Motor neuron (in vitro differentiated cells): ENCODE measurements around the gene ELSPBP1. TPM values are rescaled to one million over a fixed set of nuclear protein-coding genes. Genes with fewer than 3 reads are reported as not detected.

ENCODE experiments used
- ATAC-seq, 8 experiments: fragments of 200-7000 bp; cut with Tn5 transposase; replicated peaks in 6 of 8; 2 replicates each; pipeline ENCODE4 v1.8.0; 2021; ENCODE audit warnings: mild to moderate bottlenecking in 8 of 8, moderate library complexity in 8 of 8
- H3K27ac ChIP-seq, 2 donors: fragments of 250-450 bp; sonication (Bioruptor Pico); 2 replicates each; pipeline ENCODE4 v1.9.0; 2021; ENCODE audit warnings: antibody characterized with exemption in 2 of 2, mild to moderate bottlenecking in 2 of 2, moderate library complexity in 1 of 2
- H3K4me1 ChIP-seq, 2 donors: fragments of 250-450 bp; sonication (Bioruptor Pico); replicated peaks in 1 of 2; 2 replicates each; pipeline ENCODE4 v1.6.1; 2021; ENCODE audit warnings: antibody characterized with exemption in 2 of 2, mild to moderate bottlenecking in 2 of 2, moderate library complexity in 1 of 2
- H3K4me3 ChIP-seq, 5 donors: fragments of 250-450 bp; sonication (Bioruptor Pico); 2 replicates each; pipeline ENCODE4 v1.9.0; 2021; ENCODE audit warnings: antibody characterized with exemption in 5 of 5, mild to moderate bottlenecking in 5 of 5, moderate library complexity in 4 of 5
- whole genome bisulfite sequencing, 10 experiments: fragments of 450-650 bp; shearing (Covaris generic); methylation state at CpG; one replicate each; pipeline ENCODE4 v1.0.0; 2022; 5-methylcytosine and 5-hydroxymethylcytosine counted together
- in situ Hi-C, 9 experiments: fragments of 400-800 bp; cut with MboI; loops; one replicate each; pipeline ENCODE4 v1.15.0; 2021; ENCODE audit warnings: low sequenced_read_pairs in 9 of 9, low pct_unique_long_range_greater_than_20kb in 2 of 9; ENCODE audit not compliant: unreplicated experiment in 9 of 9
- total RNA-seq, 8 experiments: library from RNA; unstranded; fragments of 300-600 nt; gene quantifications; 2 replicates each; pipeline versions ENCODE4 v1.2.3 to v1.2.4, GENCODE V29; 2022

Gene ELSPBP1
- total RNA-seq, 8 experiments from 2014 or later: 0.22 to 2.1 (median 1.1) TPM; not detected in 4

DNA sequence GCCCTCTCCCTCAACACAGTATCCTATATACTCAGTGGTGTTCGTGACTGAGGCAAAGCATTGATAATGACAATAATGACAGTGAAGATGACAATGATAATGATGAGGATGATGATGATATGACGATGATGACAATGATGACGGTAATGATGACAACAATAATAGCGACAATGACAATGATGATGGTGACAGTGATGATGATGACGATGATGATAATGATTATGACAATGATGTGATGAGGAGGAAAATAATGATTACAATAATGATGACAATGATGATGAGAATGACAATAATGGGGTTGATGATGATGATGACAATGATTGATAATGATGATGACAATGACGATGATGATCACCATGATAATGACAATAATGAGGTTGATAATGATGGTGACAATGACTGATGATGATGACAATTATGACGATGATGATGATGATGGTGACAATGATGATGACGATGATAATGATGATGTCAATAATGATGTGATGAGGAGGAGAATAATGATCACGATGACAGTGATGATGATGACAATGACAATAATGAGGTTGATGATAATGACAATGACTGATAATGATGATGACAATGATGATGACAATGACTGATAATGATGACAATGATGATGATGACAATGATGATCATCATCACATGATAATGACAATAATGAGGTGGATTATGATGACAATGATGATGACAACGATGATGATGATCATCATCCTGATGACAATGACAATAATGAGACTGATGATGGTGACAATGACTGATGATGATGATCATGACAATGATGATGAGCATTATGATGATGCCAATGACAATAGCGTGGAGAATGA lies 16.7 kb downstream of the ELSPBP1 start:
- H3K4me1 ChIP-seq: no peaks in the 10 kb centered on the region
- in situ Hi-C loops: no loop called here
- no peak for ATAC-seq

DNA sequence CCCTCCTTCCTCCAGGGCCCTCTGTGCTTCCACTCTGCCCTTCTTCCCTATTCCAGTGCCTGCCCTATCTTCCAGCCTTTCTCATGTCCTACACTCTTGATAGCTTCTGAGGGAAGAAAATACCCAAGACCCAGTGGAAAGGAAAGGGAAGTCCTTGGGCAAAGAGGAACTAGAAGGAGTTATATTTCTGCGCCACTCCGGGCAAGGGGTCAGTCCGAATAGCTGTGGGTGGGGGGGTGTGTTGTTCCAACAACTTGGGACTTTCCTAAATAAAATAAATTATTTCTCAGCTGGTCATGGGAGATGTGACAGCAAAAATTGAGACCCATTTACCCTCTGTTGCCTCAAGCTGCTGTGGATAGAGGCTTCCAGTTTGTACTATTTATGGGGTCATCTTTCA lies 26.3 kb downstream of the ELSPBP1 start:
- no peaks in the 10 kb centered on the region for H3K4me1 ChIP-seq
- H3K4me3 ChIP-seq: no peak overlapping the region
- no peak for ATAC-seq
- 0 to 100% (median 100%) methylated on average over 1 to 3 of the region's 3 CpGs; no CpG with 5 or more reads in 5 of the 10 experiments for WGBS, 10 experiments
- in situ Hi-C loops: no loop called here
- H3K27ac ChIP-seq: no peak overlapping the region

More for the DNA sequence above, 16.7 kb downstream of the ELSPBP1 start:
- Histone ChIP-seq H3K27ac (no peak overlapping the region), H3K4me3 (no peak overlapping the region)
- WGBS, 10 experiments: 43 to 88% (median 78%) methylated on average over 5 to 11 of the region's 11 CpGs

DNA sequence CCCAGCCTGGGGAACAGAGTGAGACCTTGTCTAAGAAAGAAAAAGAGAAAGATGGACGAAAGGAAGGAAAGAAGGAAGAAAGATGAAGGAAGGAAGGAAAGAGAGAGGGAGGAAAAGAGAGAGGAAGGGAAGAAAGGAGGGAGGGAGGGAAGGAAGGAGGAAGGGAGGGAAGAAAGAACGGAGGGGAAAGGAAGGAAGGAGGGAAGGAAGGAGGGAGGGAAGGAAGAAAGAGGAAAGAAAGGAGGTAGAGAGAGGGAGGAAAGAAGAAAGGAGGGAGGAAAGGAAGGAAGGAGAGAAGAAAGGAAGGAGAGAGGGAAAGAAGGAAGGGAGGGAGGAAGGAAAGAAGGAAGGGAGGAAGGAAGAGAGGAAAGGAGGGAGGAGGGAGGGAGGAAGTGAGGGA lies 28.6 kb downstream of the ELSPBP1 start:
- in situ Hi-C loops: no loop called here
- 0 to 62% (median 25%) methylated on average over 1 to 2 of the region's 2 CpGs; no CpG with 5 or more reads in 2 of the 10 experiments for WGBS, 10 experiments
- no peak overlapping the region for H3K4me3 ChIP-seq
- H3K4me1 ChIP-seq: no peaks in the 10 kb centered on the region
- no peak for ATAC-seq
- no peak overlapping the region for H3K27ac ChIP-seq

DNA sequence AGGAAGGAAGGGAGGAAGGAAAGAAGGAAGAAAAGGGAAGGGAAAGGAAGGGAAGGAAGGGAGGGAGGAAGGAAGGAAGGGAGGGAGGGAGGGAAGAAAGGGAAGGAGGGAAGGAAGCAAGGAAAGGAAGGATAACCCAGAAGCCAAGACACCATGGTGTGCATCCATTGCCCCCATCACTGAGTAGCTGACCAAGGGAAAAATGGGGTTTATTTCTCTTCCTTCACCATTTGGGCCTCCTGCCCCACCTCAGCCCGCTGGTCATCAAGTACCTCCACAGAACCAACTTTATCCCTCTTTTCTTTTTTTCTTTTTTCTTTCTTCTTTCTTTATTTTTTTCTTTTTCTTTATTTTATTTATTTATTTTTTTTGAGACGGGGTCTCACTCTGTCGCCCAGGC lies 29.1 kb downstream of the ELSPBP1 start:
- in situ Hi-C loops: no loop called here
- ATAC-seq: no peak

DNA sequence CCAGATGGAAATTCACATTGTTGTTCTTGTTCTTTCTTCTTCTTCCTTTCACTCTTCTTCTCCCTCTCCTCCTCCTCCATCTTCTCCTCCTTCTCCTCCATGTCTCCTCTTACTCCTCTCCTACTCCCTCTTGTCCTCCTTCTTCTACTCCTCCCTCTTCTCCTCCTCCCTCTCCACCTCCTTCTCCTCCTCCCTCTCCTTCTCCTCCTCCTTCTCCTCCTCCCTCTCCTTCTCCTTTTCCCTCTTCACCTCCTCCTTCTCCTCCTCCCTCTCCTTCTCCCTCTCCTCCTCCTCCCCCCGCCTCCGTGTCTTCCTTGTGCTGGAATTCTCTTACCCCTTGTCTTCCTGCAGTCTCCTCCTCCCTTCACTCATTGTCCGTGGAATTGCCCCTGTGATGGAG lies 31.0 kb downstream of the ELSPBP1 start:
- WGBS, 10 experiments: 0 to 77% (median 21%) methylated on average over 1 to 3 of the region's 3 CpGs; no CpG with 5 or more reads in 5 of the 10 experiments
- Histone ChIP-seq H3K4me3 (no peak overlapping the region), H3K27ac (no peak overlapping the region), H3K4me1 (no peaks in the 10 kb centered on the region)
- in situ Hi-C loops: no loop called here
- ATAC-seq: no peak

More for the DNA sequence above, 29.1 kb downstream of the ELSPBP1 start:
- H3K4me1 ChIP-seq: no peaks in the 10 kb centered on the region
- 33 to 100% (median 82%) methylated on average over 2 to 3 of the region's 3 CpGs; no CpG with 5 or more reads in 2 of the 10 experiments for WGBS, 10 experiments
- H3K4me3 ChIP-seq: no peak overlapping the region
- H3K27ac ChIP-seq: no peak overlapping the region

DNA sequence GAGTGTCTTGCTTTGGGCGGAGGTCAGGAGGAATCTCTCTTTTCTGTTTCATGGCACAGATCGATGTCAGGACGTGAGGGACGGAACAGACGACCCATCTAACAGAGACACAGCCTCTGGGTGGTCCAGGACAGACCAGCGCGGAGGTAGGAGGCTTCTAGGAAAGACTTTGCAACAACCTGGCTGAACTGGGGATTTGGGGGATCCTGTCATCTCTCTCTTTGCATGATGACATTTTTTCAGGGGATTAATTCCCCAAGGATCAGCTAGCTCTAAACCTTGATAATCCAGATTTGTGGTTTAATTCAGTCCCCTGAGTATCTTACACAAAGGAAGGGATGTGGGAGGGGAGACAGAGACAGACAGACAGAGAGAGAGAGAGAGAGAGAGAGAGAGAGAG lies 35.0 kb downstream of the ELSPBP1 start:
- no peak overlapping the region for H3K27ac ChIP-seq
- 32 to 91% (median 60%) methylated on average over 1 to 7 of the region's 7 CpGs; no CpG with 5 or more reads in 3 of the 10 experiments for WGBS, 10 experiments
- ATAC-seq: no peak

DNA sequence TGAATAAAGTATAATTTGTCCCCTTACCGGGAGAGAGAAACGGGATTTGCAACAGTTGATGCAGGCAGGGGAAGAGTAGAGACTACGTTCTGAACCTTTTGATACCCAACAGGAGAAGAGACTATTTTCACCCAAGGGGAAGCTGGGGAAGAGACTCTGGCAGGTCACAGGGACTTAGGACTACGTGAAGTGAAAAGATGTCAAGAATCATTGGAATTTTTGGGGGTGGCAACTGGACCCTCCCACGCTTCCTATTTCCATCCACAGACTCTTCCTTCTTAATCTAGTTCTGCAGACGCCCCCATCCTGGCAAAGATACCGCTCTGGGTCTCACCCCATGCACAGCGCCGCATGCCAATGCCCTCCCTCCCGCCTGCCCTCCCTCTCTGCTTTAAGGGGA lies 35.6 kb downstream of the ELSPBP1 start:
- Histone ChIP-seq H3K4me3 (no peak overlapping the region), H3K4me1 (no peaks in the 10 kb centered on the region), H3K27ac (no peak overlapping the region)
- 27 to 80% (median 60%) methylated on average over 1 to 5 of the region's 10 CpGs; no CpG with 5 or more reads in 3 of the 10 experiments for WGBS, 10 experiments
- ATAC-seq: no peak
- in situ Hi-C loops: no loop called here

More for the DNA sequence above, 35.0 kb downstream of the ELSPBP1 start:
- in situ Hi-C loops: no loop called here
- no peak overlapping the region for H3K4me3 ChIP-seq
- H3K4me1 ChIP-seq: no peaks in the 10 kb centered on the region

DNA sequence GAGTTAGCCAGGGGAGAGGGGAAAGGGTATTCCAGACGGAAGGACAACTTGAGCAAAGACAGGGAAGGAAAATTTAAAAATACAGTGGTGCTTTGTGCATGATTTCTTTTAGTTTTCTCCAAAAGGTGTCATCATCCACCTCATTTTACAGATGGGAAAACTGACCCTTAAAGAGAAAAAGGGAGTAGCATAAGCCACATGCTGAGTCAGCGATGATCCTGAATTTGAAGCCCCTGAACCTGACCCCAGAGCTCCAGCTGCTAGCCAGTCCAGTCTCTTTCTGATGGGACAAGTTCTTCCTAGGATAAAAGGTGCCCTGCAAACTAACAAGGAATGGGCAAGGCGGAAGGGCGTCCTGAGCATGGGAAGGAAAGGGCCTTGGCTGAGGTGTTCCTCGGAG lies 39.2 kb downstream of the ELSPBP1 start:
- Histone ChIP-seq H3K27ac (no peak overlapping the region), H3K4me3 (no peak overlapping the region), H3K4me1 (no peaks in the 10 kb centered on the region)
- 0 to 80% (median 69%) methylated on average over 1 to 3 of the region's 5 CpGs; no CpG with 5 or more reads in 3 of the 10 experiments for WGBS, 10 experiments
- ATAC-seq: no peak
- in situ Hi-C loops: no loop called here

DNA sequence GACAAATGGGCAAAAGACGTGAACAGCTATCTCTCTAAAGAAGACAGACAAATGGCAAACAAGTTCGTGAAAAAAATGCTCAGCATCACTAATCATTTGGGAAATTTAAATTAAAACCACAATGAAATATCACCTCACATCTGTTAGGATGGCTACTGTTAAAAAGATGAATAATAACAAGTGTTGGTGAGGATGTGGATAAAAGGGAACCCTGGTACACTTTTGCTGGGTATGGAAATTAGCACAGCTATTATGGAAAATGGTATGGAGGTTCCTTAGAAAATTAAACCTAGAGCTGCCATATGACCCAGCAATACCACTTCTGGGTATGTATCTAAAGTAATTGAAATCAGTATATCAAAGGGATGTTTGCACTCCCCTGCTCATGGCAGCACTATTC lies 42.3 kb downstream of the ELSPBP1 start:
- Histone ChIP-seq H3K27ac (no peak overlapping the region), H3K4me3 (no peak overlapping the region), H3K4me1 (no peaks in the 10 kb centered on the region)
- ATAC-seq: no peak
- WGBS, 10 experiments: 9 to 100% (median 71%) methylated on average over 1 to 2 of the region's 2 CpGs; no CpG with 5 or more reads in 5 of the 10 experiments
- in situ Hi-C loops: no loop called here

DNA sequence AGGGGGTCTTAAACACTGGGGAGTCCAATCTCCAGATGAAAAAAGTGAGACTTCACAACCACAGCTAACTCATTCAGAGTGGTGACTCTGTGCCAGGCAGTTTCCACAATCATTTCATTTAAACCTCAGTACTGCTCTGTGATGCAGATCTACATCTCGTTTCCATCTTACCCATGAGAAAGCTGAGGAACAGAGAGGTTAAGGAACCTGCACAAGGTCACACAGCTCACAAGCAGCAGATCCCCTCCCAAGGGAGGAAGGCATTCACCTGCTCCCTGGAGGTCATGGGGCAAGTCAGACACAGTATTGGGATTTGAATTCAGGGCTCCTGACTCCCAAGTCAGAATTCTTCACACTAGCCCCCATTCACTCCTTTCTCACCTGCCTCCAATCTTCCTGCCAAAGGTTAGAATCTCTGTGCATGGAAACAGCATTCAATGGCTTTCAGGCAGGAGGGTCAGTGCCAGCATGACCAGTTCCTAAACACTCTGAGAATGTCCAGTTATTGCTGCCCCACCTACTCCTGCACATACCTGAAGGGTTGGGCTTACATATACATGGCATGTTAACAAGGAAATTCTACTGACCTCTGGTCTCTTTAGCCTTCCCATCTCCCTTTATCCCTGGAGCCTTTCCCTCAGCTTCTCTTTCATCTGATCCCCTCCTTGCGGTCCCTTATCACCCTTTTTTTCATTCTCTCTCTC lies 47.6 kb downstream of the ELSPBP1 start:
- no peak for ATAC-seq
- 0 to 100% (median 41%) methylated on average over 1 to 2 of the region's 2 CpGs; no CpG with 5 or more reads in 2 of the 10 experiments for WGBS, 10 experiments
- H3K4me1 ChIP-seq: no peaks in the 10 kb centered on the region
- H3K27ac ChIP-seq: no peak overlapping the region
- no peak overlapping the region for H3K4me3 ChIP-seq
- in situ Hi-C loops: no loop called here

DNA sequence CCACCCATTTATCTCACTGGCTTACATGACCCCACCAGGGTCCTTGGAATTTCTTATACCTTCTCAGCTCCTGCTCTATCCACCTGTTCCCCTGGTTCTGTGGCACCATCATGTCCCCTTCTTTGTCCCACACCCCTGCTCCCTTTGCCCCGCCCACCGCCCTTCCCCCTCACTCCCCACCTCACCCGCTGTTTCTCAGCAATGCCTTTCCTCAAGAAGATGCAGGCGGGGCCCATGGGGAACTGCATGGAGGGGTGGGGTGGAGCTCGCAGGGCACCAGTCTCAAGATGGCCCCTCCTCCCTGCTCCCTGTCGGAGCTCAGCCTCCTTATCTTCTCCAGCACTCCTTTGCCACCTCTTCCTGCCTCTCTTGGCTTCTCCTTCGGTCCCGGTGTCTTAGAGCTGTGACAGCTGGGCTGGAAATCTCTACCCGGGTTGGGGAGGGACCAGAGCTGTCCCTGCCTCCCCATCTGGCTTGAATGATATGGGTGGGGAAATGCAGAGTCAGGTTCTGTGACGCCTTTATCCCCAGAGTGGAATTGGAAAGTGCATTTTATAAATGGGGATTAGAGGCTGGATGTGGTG lies 49.3 kb downstream of the ELSPBP1 start, which contains the start of gene CABP5:
Gene CABP5 (minus strand): TSS at position 405 of the 584 bp plus-strand sequence. CDS start 157 bp downstream, at position 248.
- in situ Hi-C loops: no loop called here

DNA sequence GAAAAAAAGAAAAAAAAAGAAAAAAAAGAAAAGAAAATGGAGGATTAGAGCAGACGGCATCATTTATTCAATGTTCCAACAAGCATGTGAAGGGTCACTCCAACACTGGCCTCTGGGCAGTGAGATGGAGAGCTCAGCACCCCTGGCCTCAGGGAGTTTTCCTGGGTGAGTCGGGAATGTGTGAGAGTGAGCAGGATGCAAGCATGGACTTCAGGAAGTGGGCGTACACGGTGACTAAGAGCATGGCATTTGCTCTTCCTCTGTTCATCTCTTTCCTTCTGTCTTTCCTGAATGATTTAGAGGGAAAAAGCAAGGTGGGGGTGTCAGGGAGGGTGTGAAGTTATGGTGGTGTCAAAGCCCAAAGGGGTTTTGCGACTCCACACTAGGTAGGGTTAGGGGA lies 50.1 kb downstream of the ELSPBP1 start:
- Histone ChIP-seq H3K4me3 (no peak overlapping the region), H3K27ac (no peak overlapping the region), H3K4me1 (no peaks in the 10 kb centered on the region)
- 0 to 100% (median 91%) methylated on average over 1 to 5 of the region's 5 CpGs; no CpG with 5 or more reads in 2 of the 10 experiments for WGBS, 10 experiments
- ATAC-seq: no peak
- in situ Hi-C loops: no loop called here

More for the DNA sequence above, 49.3 kb downstream of the ELSPBP1 start, which contains the start of gene CABP5:
- H3K27ac ChIP-seq: no peak within 1 kb of the TSS
- peak in 1 of 8 experiments; percentile 45 for ATAC-seq
- no peak within 1 kb of the TSS for H3K4me3 ChIP-seq
- no peaks in the 10 kb centered on the region for H3K4me1 ChIP-seq
- 18 to 100% (median 93%) methylated on average over 1 to 3 of the region's 10 CpGs; no CpG with 5 or more reads in 5 of the 10 experiments for WGBS, 10 experiments
